Measurements from ENCODE around the gene SMAD4.

The SMAD4 gene

GRCh38 chr18:51020536-51020935 is 9.5 kb upstream of the SMAD4 start:
- DNase-seq, result no peak

- no peak for DNase-seq
These were observed 8.6 kb upstream of the SMAD4 start for GRCh38 chr18:51021226-51021965.

GRCh38 chr18:51025512-51025911 is 4.5 kb upstream of the SMAD4 start:
- DNase-seq, result no peak

GRCh38 chr18:51028201-51028805 is 1.7 kb upstream of the SMAD4 start:
- DNase-seq, result no peak

GRCh38 chr18:51029378-51029693 is 677 bp upstream of the SMAD4 start:
- no peak for DNase-seq

- peak; percentile 78 for DNase-seq
These were observed 685 bp downstream of the SMAD4 start for GRCh38 chr18:51030537-51031258.

- no peak for DNase-seq
These were observed 2.2 kb downstream of the SMAD4 start for GRCh38 chr18:51032193-51032592.

- DNase-seq, result no peak
These were observed 7.2 kb downstream of the SMAD4 start for GRCh38 chr18:51037230-51037629.

- no peak for DNase-seq
These were observed 8.1 kb downstream of the SMAD4 start for GRCh38 chr18:51038110-51038509.

- no peak for DNase-seq
These were observed 9.4 kb downstream of the SMAD4 start for GRCh38 chr18:51039138-51040112.

- DNase-seq, result no peak
These were observed 11.8 kb downstream of the SMAD4 start for GRCh38 chr18:51041677-51042352.

- no peak for DNase-seq
These were observed 15.0 kb downstream of the SMAD4 start for GRCh38 chr18:51044928-51045585.

GRCh38 chr18:51048190-51048589 is 18.2 kb downstream of the SMAD4 start:
- no peak for DNase-seq

- DNase-seq, result no peak
These were observed 19.1 kb downstream of the SMAD4 start for GRCh38 chr18:51049137-51049536.

GRCh38 chr18:51051105-51051712 is 21.2 kb downstream of the SMAD4 start:
- DNase-seq, result no peak

GRCh38 chr18:51053814-51054213 is 23.8 kb downstream of the SMAD4 start:
- no peak for DNase-seq

GRCh38 chr18:51054764-51055163 is 24.8 kb downstream of the SMAD4 start:
- DNase-seq, result no peak

GRCh38 chr18:51059969-51060368 is 30.0 kb downstream of the SMAD4 start:
- DNase-seq, result no peak

- no peak for DNase-seq
These were observed 34.2 kb downstream of the SMAD4 start for GRCh38 chr18:51064256-51064655.

- no peak for DNase-seq
These were observed 36.3 kb downstream of the SMAD4 start for GRCh38 chr18:51066273-51066672.

- no peak for DNase-seq
These were observed 38.1 kb downstream of the SMAD4 start for GRCh38 chr18:51068105-51068504.
